GM12878 (cell line): ENCODE measurements around the gene CENPP. TPM values are rescaled to one million over a fixed set of nuclear protein-coding genes. Genes with fewer than 3 reads are reported as not detected.

ENCODE experiments used
- ATAC-seq: fragments of 200-7000 bp; cut with Tn5 transposase; 3 replicates; pipeline ENCODE4 v1.9.1; 2020; ENCODE audit warnings: mild to moderate bottlenecking, moderate library complexity
- BruUV-seq: library from RNA; stranded (reverse); fragments of 400-500 nt; replicated peaks from 2 replicates; lab custom pipeline; 2021; lab: Mats Ljungman, UMichigan
- CTCF ChIA-PET: fragments of 300-600 bp; sonication (Branson Sonifier 250); formaldehyde crosslinking; extraction: SDS; loops from one replicate; lab custom pipeline; 2021; ENCODE audit warnings: inconsistent platforms; lab: Yijun Ruan, JAX
- POLR2A ChIA-PET: fragments of 350-600 bp; formaldehyde crosslinking; extraction: SDS; loops from one replicate; lab custom pipeline; 2021; ENCODE audit warnings: inconsistent platforms; lab: Charles Lee
- RAD21 ChIA-PET: fragments of 300-600 bp; sonication (Branson Sonifier 250); formaldehyde crosslinking; loops from one replicate; lab custom pipeline; 2023; ENCODE audit warnings: antibody characterized with exemption; ENCODE audit not compliant: unreplicated experiment; lab: Charles Lee
- SMC1A ChIA-PET: fragments of 300-600 bp; sonication (Branson Sonifier 250); formaldehyde crosslinking; loops from one replicate; lab custom pipeline; 2023; ENCODE audit not compliant: unreplicated experiment, uncharacterized antibody; lab: Charles Lee
- DNase-seq: peaks from one replicate; pipeline ENCODE4 v3.0.0-alpha.2; 2011; ENCODE audit warnings: low read depth, low spot score
- FAIRE-seq: peaks from 3 replicates; lab custom pipeline; 2011; peaks lifted over from hg19 to GRCh38; lab: Jason Lieb, UNC
- H2AFZ ChIP-seq: 2 replicates; pipeline ENCODE4 v1.6.0; 2011; ENCODE audit warnings: low read depth, low read length, control low read depth; ENCODE audit not compliant: control insufficient read depth
- H3K27ac ChIP-seq: 2 replicates; pipeline ENCODE4 v1.5.1; 2011; ENCODE audit warnings: control low read depth; ENCODE audit not compliant: control insufficient read depth, insufficient read depth
- H3K27me3 ChIP-seq, 2 experiments: replicated peaks in 1 of 2; 2 replicates each; pipeline versions ENCODE4 v1.6.0 to v1.6.1; 2011; ENCODE audit warnings: low read length in 1 of 2; ENCODE audit not compliant: control insufficient read depth in 2 of 2, insufficient read depth in 2 of 2
- H3K36me3 ChIP-seq, 2 experiments: 2 replicates each; pipeline ENCODE4 v1.5.1; 2011; ENCODE audit warnings: low read length in 1 of 2; ENCODE audit not compliant: control insufficient read depth in 2 of 2, insufficient read depth in 2 of 2
- H3K4me1 ChIP-seq: 2 replicates; pipeline ENCODE4 v1.6.1; 2011; ENCODE audit warnings: mild to moderate bottlenecking, low read length, moderate library complexity, mixed read lengths; ENCODE audit not compliant: control insufficient read depth, insufficient read depth
- H3K4me2 ChIP-seq: 2 replicates; pipeline ENCODE4 v1.6.0; 2011; ENCODE audit warnings: control low read depth; ENCODE audit not compliant: control insufficient read depth, insufficient read depth
- H3K4me3 ChIP-seq: fragments of 200-600 bp; sonication (generic); 2 replicates; pipeline ENCODE4 v1.5.1; 2016
- H3K79me2 ChIP-seq: 2 replicates; pipeline ENCODE4 v1.6.0; 2011; ENCODE audit warnings: low read length; ENCODE audit not compliant: control insufficient read depth, insufficient read depth
- H3K9ac ChIP-seq: 2 replicates; pipeline ENCODE4 v1.8.0; 2011; ENCODE audit warnings: low read length, control low read depth, mixed read lengths; ENCODE audit not compliant: control insufficient read depth, insufficient read depth
- H3K9me3 ChIP-seq: replicated peaks from 3 replicates; pipeline ENCODE4 v1.5.1; 2011; ENCODE audit warnings: mild to moderate bottlenecking, low read length; ENCODE audit not compliant: control insufficient read depth, insufficient read depth
- H4K20me1 ChIP-seq: 2 replicates; pipeline ENCODE4 v1.6.0; 2011; ENCODE audit not compliant: control insufficient read depth, insufficient read depth
- CHD2 ChIP-seq: IDR thresholded peaks from 2 replicates; pipeline ENCODE4 v1.6.1; 2011; ENCODE audit warnings: low read depth, low read length, improper control_type of control experiment, borderline replicate concordance
- CHD4 ChIP-seq: fragments of 200-600 bp; sonication (generic); IDR thresholded peaks from 2 replicates; pipeline ENCODE4 v1.6.1; 2016; ENCODE audit warnings: mild to moderate bottlenecking
- CTCF ChIP-seq, 3 experiments: IDR thresholded peaks in 2 of 3; conservative IDR thresholded peaks in 1 of 3; 2 replicates each; pipeline ENCODE4 v1.5.1; 2011; ENCODE audit warnings: low read depth in 3 of 3, low read length in 3 of 3, mild to moderate bottlenecking in 3 of 3, control low read depth in 2 of 3, moderate library complexity in 2 of 3, inconsistent platforms in 1 of 3, mixed read lengths in 1 of 3; ENCODE audit not compliant: control insufficient read depth in 2 of 3, insufficient read depth in 1 of 3; ENCODE audit errors: extremely low read depth in 1 of 3
- ELK1 ChIP-seq: IDR thresholded peaks from 2 replicates; pipeline ENCODE4 v1.6.1; 2012; ENCODE audit warnings: low read depth, low read length, improper control_type of control experiment
- FOXM1 ChIP-seq: IDR thresholded peaks from 2 replicates; pipeline ENCODE4 v1.6.1; 2012; ENCODE audit warnings: low read depth, mild to moderate bottlenecking, inconsistent platforms, low read length, moderate library complexity
- GABPA ChIP-seq: IDR thresholded peaks from 2 replicates; pipeline ENCODE4 v1.6.1; 2014; ENCODE audit warnings: antibody characterized with exemption, low read depth, mild to moderate bottlenecking, inconsistent platforms
- IRF3 ChIP-seq: fragments of 450-650 bp; IDR thresholded peaks from 2 replicates; pipeline ENCODE4 v1.6.1; 2014; ENCODE audit warnings: mild to moderate bottlenecking
- LARP7 ChIP-seq: fragments of 450-650 bp; IDR thresholded peaks from 2 replicates; pipeline ENCODE4 v1.6.1; 2017; ENCODE audit warnings: mild to moderate bottlenecking
- MAX ChIP-seq: IDR thresholded peaks from 2 replicates; pipeline ENCODE4 v1.6.1; 2012; ENCODE audit warnings: low read depth, low read length, improper control_type of control experiment
- MTA3 ChIP-seq: IDR thresholded peaks from 2 replicates; pipeline ENCODE4 v1.6.1; 2012; ENCODE audit warnings: low read length, inconsistent platforms, borderline replicate concordance
- NFYB ChIP-seq: IDR thresholded peaks from 2 replicates; pipeline ENCODE4 v1.6.1; 2011; ENCODE audit warnings: low read depth, mild to moderate bottlenecking, low read length, improper control_type of control experiment, moderate library complexity; ENCODE audit not compliant: insufficient read depth
- RAD51 ChIP-seq: fragments of 450-650 bp; IDR thresholded peaks from 2 replicates; pipeline ENCODE4 v1.6.1; 2016; ENCODE audit warnings: moderate library complexity, mild to moderate bottlenecking, inconsistent platforms
- RB1 ChIP-seq: fragments of 450-650 bp; formaldehyde crosslinking; IDR thresholded peaks from 2 replicates; pipeline ENCODE4 v1.6.1; 2017; ENCODE audit warnings: mild to moderate bottlenecking, borderline replicate concordance
- RBBP5 ChIP-seq: fragments of 200-600 bp; sonication (generic); conservative IDR thresholded peaks from 2 replicates; pipeline ENCODE4 v1.6.1; 2016
- TCF12 ChIP-seq: IDR thresholded peaks from 2 replicates; pipeline ENCODE4 v1.6.1; 2011; ENCODE audit warnings: low read depth, mild to moderate bottlenecking, low read length
- TCF3 ChIP-seq: IDR thresholded peaks from 2 replicates; pipeline ENCODE4 v1.6.1; 2012; ENCODE audit warnings: low read depth, mild to moderate bottlenecking, low read length, borderline replicate concordance; ENCODE audit not compliant: insufficient read depth
- ZNF384 ChIP-seq: IDR thresholded peaks from 2 replicates; pipeline ENCODE4 v1.6.1; 2012; ENCODE audit warnings: low read depth, mild to moderate bottlenecking, low read length, improper control_type of control experiment, borderline replicate concordance
- WGBS: methylation state at CpG from one replicate; pipeline ENCODE4 v1.1.6; 2016; ENCODE audit warnings: low lambda C conversion rate; ENCODE audit not compliant: insufficient replicate concordance, insufficient coverage; ENCODE audit errors: missing lambda C conversion rate; 5-methylcytosine and 5-hydroxymethylcytosine counted together
- in situ Hi-C: fragments of 300-500 bp; cut with MboI; formaldehyde crosslinking; loops from 9 replicates; pipeline ENCODE4 v1.14.3; 2018; ENCODE audit warnings: mixed read lengths
- intact Hi-C: fragments of 100-400 bp; cut with micrococcal nuclease; formaldehyde crosslinking; loops from one replicate; pipeline ENCODE4 v1.14.2; 2022; ENCODE audit not compliant: unreplicated experiment
- polyA plus RNA-seq, 11 experiments: library from polyadenylated mRNA; depleted of rRNA in 4 of 11; unstranded in 6 of 11; stranded (reverse) in 5 of 11; fragments of >200 nt; fragmentation: Nextera tagmentation in 4 of 11; fragmentation: Illumina TruSeq in 1 of 11; extraction: Ambion mirVana in 4 of 11; extraction: Trizol in 1 of 11; gene quantifications; 1 replicate in 1 of 11; 2 replicates in 10 of 11; pipeline versions ENCODE4 v1.2.1 to v1.2.3, GENCODE V29; 2011 to 2016; ENCODE audit warnings: inconsistent platforms in 2 of 11, missing spikeins in 2 of 11, low read depth in 1 of 11
- total RNA-seq, 4 experiments: library from RNA; depleted of rRNA in 3 of 4; stranded (reverse); fragments of >200 nt in 3 of 4; fragmentation: Illumina TruSeq in 1 of 4; extraction: Trizol in 1 of 4; gene quantifications; 2 replicates each; pipeline versions ENCODE4 v1.2.1 to v1.2.3, GENCODE V29; 2013 to 2021

CENPP gene
- total and polyA plus RNA-seq, 10 of the 15 experiments (the other 5 are each of a cell fraction or from before 2014, with no cell fraction given) = 9.4 to 31.4 (median 19.8) TPM

- TF ChIP-seq TCF3 (no peak), NFYB (no peak)
Observed at GRCh38 chr9:92547356-92547755, 221.6 kb downstream of the CENPP start (continued).

GRCh38 chr9:92550765-92551164 lies 225.0 kb downstream of the CENPP start:
- no peak for ATAC-seq
- Histone ChIP-seq H3K36me3 (no peaks in the 10 kb centered on the region), H3K27me3 (no peaks in the 10 kb centered on the region), H2AFZ (no peak overlapping the region), H3K4me3 (no peak overlapping the region), H3K27ac (no peak overlapping the region), H3K9ac (no peak overlapping the region), H3K9me3 (no peaks in the 10 kb centered on the region; the same call in 2 of the 3 replicates), H4K20me1 (no peaks in the 10 kb centered on the region), H3K79me2 (no peaks in the 10 kb centered on the region), H3K4me2 (no peak overlapping the region), H3K4me1 (no peaks in the 10 kb centered on the region)
- DNase-seq = no peak
- no TSS peak for BruUV-seq
- no peak for FAIRE-seq
- in situ Hi-C loops (no loop called here), intact Hi-C loops (no loop called here)
- RAD21 ChIA-PET = no interaction called here
- POLR2A ChIA-PET = no interaction called here
- TF ChIP-seq CHD2 = no peak
- no peak for TF ChIP-seq ELK1
- no peak for TF ChIP-seq MTA3
- TF ChIP-seq RAD51 = no peak
- no peak for TF ChIP-seq RB1
- TF ChIP-seq LARP7 = no peak
- TF ChIP-seq GABPA = no peak
- no peak for TF ChIP-seq TCF12
- no peak for TF ChIP-seq RBBP5
- no peak for TF ChIP-seq ZNF384
- no peak for TF ChIP-seq MAX
- TF ChIP-seq FOXM1 = no peak
- no peak for TF ChIP-seq CHD4
- TF ChIP-seq IRF3 = no peak
- no peak for TF ChIP-seq CTCF (IDR thresholded peaks at IDR 0.05 in 2 of 3, conservative IDR thresholded peaks at IDR 0.05 in 1 of 3; ENCODE audit: control insufficient read depth in 2 of 3, extremely low read depth in 1 of 3, insufficient read depth in 1 of 3, low read depth in 3 of 3, low read length in 3 of 3)
- SMC1A ChIA-PET = no interaction called here
- 97% methylated on average over 2 of the region's 2 CpGs for WGBS
- CTCF ChIA-PET = no interaction called here
